ENCODE data around the gene C1orf87.

Gene C1orf87

GRCh38 chr1:59992040-59992820 lies 81.3 kb downstream of the C1orf87 start (continued):
- TF ChIP-seq INSM2 (tag by site-specific recombination; IDR thresholded peaks at IDR 0.05) = no peak
- no peak for TF ChIP-seq IKZF3 (tag by site-specific recombination; IDR thresholded peaks at IDR 0.05)
- TF ChIP-seq ZNF140 (tag by site-specific recombination; IDR thresholded peaks at IDR 0.05) = peak; percentile 83
- no peak for TF ChIP-seq TCF7L2 (IDR thresholded peaks at IDR 0.05; ENCODE audit: borderline replicate concordance, low read depth, low read length)
- no peak for TF ChIP-seq ZBTB20 (tag by site-specific recombination; IDR thresholded peaks at IDR 0.05)
- no peak for TF ChIP-seq ZNF416 (tag by site-specific recombination; IDR thresholded peaks at IDR 0.05)
- TF ChIP-seq ZNF426 (tag by site-specific recombination; IDR thresholded peaks at IDR 0.05) = peak; percentile 85
- TF ChIP-seq SP2 (tag by site-specific recombination; IDR thresholded peaks at IDR 0.05) = no peak
- no peak for TF ChIP-seq ZSCAN18 (tag by site-specific recombination; IDR thresholded peaks at IDR 0.05)
- no peak for TF ChIP-seq ZNF146 (tag by site-specific recombination; IDR thresholded peaks at IDR 0.05)
- peak; percentile 91 for TF ChIP-seq ZNF555 (tag by site-specific recombination; conservative IDR thresholded peaks at IDR 0.05)
- no peak for TF ChIP-seq REPIN1 (tag by site-specific recombination; IDR thresholded peaks at IDR 0.05; ENCODE audit: low read depth)
- no peak for TF ChIP-seq ZNF791 (tag by site-specific recombination; IDR thresholded peaks at IDR 0.05)
- no peak for TF ChIP-seq HOXA7 (CRISPR knock-in tag; IDR thresholded peaks at IDR 0.05; ENCODE audit: borderline replicate concordance)
- TF ChIP-seq FEZF1 (tag by site-specific recombination; IDR thresholded peaks at IDR 0.05) = no peak; the same call in 1 of the 2 replicates
- no peak for TF ChIP-seq ZNF18 (tag by site-specific recombination; IDR thresholded peaks at IDR 0.05)
- no peak for TF ChIP-seq ZNF223 (tag by site-specific recombination; IDR thresholded peaks at IDR 0.05)
- TF ChIP-seq ZNF24 (tag by site-specific recombination; IDR thresholded peaks at IDR 0.05) = no peak
- no peak for TF ChIP-seq OSR2 (tag by site-specific recombination; IDR thresholded peaks at IDR 0.05)
- TF ChIP-seq ZNF521 (tag by site-specific recombination; IDR thresholded peaks at IDR 0.05) = no peak
- no peak for TF ChIP-seq ZNF561 (tag by site-specific recombination; IDR thresholded peaks at IDR 0.05; ENCODE audit: borderline replicate concordance)
- no peak for TF ChIP-seq ZNF133 (tag by site-specific recombination; IDR thresholded peaks at IDR 0.05)
- no peak for TF ChIP-seq ZNF37A (tag by site-specific recombination; IDR thresholded peaks at IDR 0.05)
- TF ChIP-seq KLF10 (tag by site-specific recombination; IDR thresholded peaks at IDR 0.05) = no peak
- peak; percentile 34 for TF ChIP-seq ZNF654 (tag by site-specific recombination; IDR thresholded peaks at IDR 0.05; ENCODE audit: low read depth)
- no peak for TF ChIP-seq ZNF530 (tag by site-specific recombination; IDR thresholded peaks at IDR 0.05; ENCODE audit: low read depth)
- no peak for TF ChIP-seq ZBTB10 (tag by site-specific recombination; IDR thresholded peaks at IDR 0.05)
- TF ChIP-seq ZFP37 (tag by site-specific recombination; IDR thresholded peaks at IDR 0.05) = no peak
- TF ChIP-seq ZNF10 (tag by site-specific recombination; IDR thresholded peaks at IDR 0.05) = no peak
- TF ChIP-seq ZNF324 (tag by site-specific recombination; IDR thresholded peaks at IDR 0.05) = no peak
- no peak for TF ChIP-seq ZSCAN4 (tag by site-specific recombination; IDR thresholded peaks at IDR 0.05)
- 0 out of 2 replicates have a peak, but pooled peaks have one; percentile 18 for TF ChIP-seq ZNF704 (tag by site-specific recombination; IDR thresholded peaks at IDR 0.05)

All from HEK293 (cell line).